ENCODE results near the gene SEPTIN8.

Gene SEPTIN8

GRCh38 chr5:132746954-132747615, 30.0 kb downstream of the SEPTIN8 start, which contains the start of gene CCNI2:
Gene CCNI2, plus strand, starts transcription at chr5:132747426. Its CDS starts 70 bp downstream, at chr5:132747496.
- H3K36me3 ChIP-seq (ENCODE audit: control insufficient read depth in 2 of 2, insufficient read depth in 2 of 2, low read length in 2 of 2): peaks cover 0 to under 1% of the 10 kb centered on the region in 2 donors
- peaks cover 13% of the 10 kb centered on the region for H3K4me1 ChIP-seq (ENCODE audit: control insufficient read depth, insufficient read depth, low read length)
- no peak within 1 kb of the TSS for H3K9ac ChIP-seq (ENCODE audit: low read length in 2 of 2)
- H3K9me3 ChIP-seq (ENCODE audit: control insufficient read depth in 2 of 2, low read length in 2 of 2): peaks cover 0 to 2% of the 10 kb centered on the region in 2 donors
- peaks cover 14 to 24% of the 10 kb centered on the region in 2 donors for H3K27me3 ChIP-seq (ENCODE audit: control insufficient read depth in 1 of 2, insufficient read depth in 2 of 2, low read length in 2 of 2)
- H3K27ac ChIP-seq (ENCODE audit: low read length): no peak within 1 kb of the TSS
- H3K4me3 ChIP-seq (ENCODE audit: low read length in 2 of 2): peak within 1 kb of the TSS in 1 of 2 donors; percentile 61

GRCh38 chr5:132746592-132746953, 30.5 kb downstream of the SEPTIN8 start:
- Histone ChIP-seq H3K4me3 (ENCODE audit: low read length in 2 of 2) (peak overlapping the region in 1 of 2 donors; percentile 61), H3K9ac (ENCODE audit: low read length in 2 of 2) (no peak overlapping the region)

GRCh38 chr5:132744659-132745058, 32.4 kb downstream of the SEPTIN8 start:
- H3K9me3 ChIP-seq (ENCODE audit: control insufficient read depth in 2 of 2, low read length in 2 of 2): peaks cover 0 to 2% of the 10 kb centered on the region in 2 donors
- H3K4me1 ChIP-seq (ENCODE audit: control insufficient read depth, insufficient read depth, low read length): peaks cover 13% of the 10 kb centered on the region
- H3K36me3 ChIP-seq (ENCODE audit: control insufficient read depth in 2 of 2, insufficient read depth in 2 of 2, low read length in 2 of 2): no peaks in the 10 kb centered on the region
- H3K9ac ChIP-seq (ENCODE audit: low read length in 2 of 2): no peak overlapping the region
- H3K27me3 ChIP-seq (ENCODE audit: control insufficient read depth in 1 of 2, insufficient read depth in 2 of 2, low read length in 2 of 2): peaks cover 14 to 24% of the 10 kb centered on the region in 2 donors
- H3K27ac ChIP-seq (ENCODE audit: low read length): no peak overlapping the region
- no peak overlapping the region for H3K4me3 ChIP-seq (ENCODE audit: low read length in 2 of 2)

More at GRCh38 chr5:132746592-132746953, 30.5 kb downstream of the SEPTIN8 start:
- H3K36me3 ChIP-seq (ENCODE audit: control insufficient read depth in 2 of 2, insufficient read depth in 2 of 2, low read length in 2 of 2): no peaks in the 10 kb centered on the region
- H3K27me3 ChIP-seq (ENCODE audit: control insufficient read depth in 1 of 2, insufficient read depth in 2 of 2, low read length in 2 of 2): peaks cover 14 to 24% of the 10 kb centered on the region in 2 donors
- H3K9me3 ChIP-seq (ENCODE audit: control insufficient read depth in 2 of 2, low read length in 2 of 2): peaks cover 0 to 2% of the 10 kb centered on the region in 2 donors
- peaks cover 13% of the 10 kb centered on the region for H3K4me1 ChIP-seq (ENCODE audit: control insufficient read depth, insufficient read depth, low read length)
- H3K27ac ChIP-seq (ENCODE audit: low read length): no peak overlapping the region

GRCh38 chr5:132742626-132743025, 34.4 kb downstream of the SEPTIN8 start:
- Histone ChIP-seq H3K4me3 (ENCODE audit: low read length in 2 of 2) (no peak overlapping the region), H3K4me1 (ENCODE audit: control insufficient read depth, insufficient read depth, low read length) (peaks cover 12% of the 10 kb centered on the region), H3K27me3 (ENCODE audit: control insufficient read depth in 1 of 2, insufficient read depth in 2 of 2, low read length in 2 of 2) (peaks cover 10 to 19% of the 10 kb centered on the region in 2 donors), H3K9ac (ENCODE audit: low read length in 2 of 2) (no peak overlapping the region), H3K36me3 (ENCODE audit: control insufficient read depth in 2 of 2, insufficient read depth in 2 of 2, low read length in 2 of 2) (no peaks in the 10 kb centered on the region), H3K27ac (ENCODE audit: low read length) (no peak overlapping the region), H3K9me3 (ENCODE audit: control insufficient read depth in 2 of 2, low read length in 2 of 2) (peaks cover 0 to 2% of the 10 kb centered on the region in 2 donors)

- Histone ChIP-seq H3K4me3 (ENCODE audit: low read length in 2 of 2) (no peak overlapping the region), H3K27me3 (ENCODE audit: control insufficient read depth in 1 of 2, insufficient read depth in 2 of 2, low read length in 2 of 2) (peaks cover 9 to 14% of the 10 kb centered on the region in 2 donors), H3K9me3 (ENCODE audit: control insufficient read depth in 2 of 2, low read length in 2 of 2) (peaks cover 0 to 2% of the 10 kb centered on the region in 2 donors), H3K4me1 (ENCODE audit: control insufficient read depth, insufficient read depth, low read length) (peaks cover 10% of the 10 kb centered on the region), H3K36me3 (ENCODE audit: control insufficient read depth in 2 of 2, insufficient read depth in 2 of 2, low read length in 2 of 2) (no peaks in the 10 kb centered on the region), H3K27ac (ENCODE audit: low read length) (no peak overlapping the region), H3K9ac (ENCODE audit: low read length in 2 of 2) (no peak overlapping the region)
Measured at GRCh38 chr5:132742158-132742557, 34.9 kb downstream of the SEPTIN8 start.

- Histone ChIP-seq H3K36me3 (ENCODE audit: control insufficient read depth in 2 of 2, insufficient read depth in 2 of 2, low read length in 2 of 2) (no peaks in the 10 kb centered on the region), H3K4me3 (ENCODE audit: low read length in 2 of 2) (no peak overlapping the region), H3K27ac (ENCODE audit: low read length) (no peak overlapping the region), H3K9ac (ENCODE audit: low read length in 2 of 2) (no peak overlapping the region), H3K27me3 (ENCODE audit: control insufficient read depth in 1 of 2, insufficient read depth in 2 of 2, low read length in 2 of 2) (no peaks in the 10 kb centered on the region), H3K9me3 (ENCODE audit: control insufficient read depth in 2 of 2, low read length in 2 of 2) (peaks cover 0 to 2% of the 10 kb centered on the region in 2 donors), H3K4me1 (ENCODE audit: control insufficient read depth, insufficient read depth, low read length) (peaks cover 13% of the 10 kb centered on the region)
Measured at GRCh38 chr5:132739232-132739631, 37.8 kb downstream of the SEPTIN8 start.

GRCh38 chr5:132737982-132738681, 38.9 kb downstream of the SEPTIN8 start:
- Histone ChIP-seq H3K36me3 (ENCODE audit: control insufficient read depth in 2 of 2, insufficient read depth in 2 of 2, low read length in 2 of 2) (no peaks in the 10 kb centered on the region), H3K27me3 (ENCODE audit: control insufficient read depth in 1 of 2, insufficient read depth in 2 of 2, low read length in 2 of 2) (no peaks in the 10 kb centered on the region), H3K9ac (ENCODE audit: low read length in 2 of 2) (peak overlapping the region in 1 of 2 donors; percentile 37), H3K4me1 (ENCODE audit: control insufficient read depth, insufficient read depth, low read length) (peaks cover 13% of the 10 kb centered on the region), H3K4me3 (ENCODE audit: low read length in 2 of 2) (peak overlapping the region; percentile 83 to 93), H3K9me3 (ENCODE audit: control insufficient read depth in 2 of 2, low read length in 2 of 2) (peaks cover 0 to 2% of the 10 kb centered on the region in 2 donors), H3K27ac (ENCODE audit: low read length) (no peak overlapping the region)

GRCh38 chr5:132736853-132737833, 39.9 kb downstream of the SEPTIN8 start, which contains the start of gene KIF3A:
Gene KIF3A, minus strand, starts transcription at chr5:132737546. Its CDS starts 127 bp downstream, at chr5:132737419.
- peak within 1 kb of the TSS; percentile 83 to 93 for H3K4me3 ChIP-seq (ENCODE audit: low read length in 2 of 2)
- H3K9ac ChIP-seq (ENCODE audit: low read length in 2 of 2): peak within 1 kb of the TSS; percentile 66 to 72
- no peak within 1 kb of the TSS for H3K27ac ChIP-seq (ENCODE audit: low read length)

GRCh38 chr5:132734687-132735086, 42.4 kb downstream of the SEPTIN8 start:
- H3K27ac ChIP-seq (ENCODE audit: low read length): no peak overlapping the region
- peaks cover 13% of the 10 kb centered on the region for H3K4me1 ChIP-seq (ENCODE audit: control insufficient read depth, insufficient read depth, low read length)
- H3K4me3 ChIP-seq (ENCODE audit: low read length in 2 of 2): no peak overlapping the region
- H3K9ac ChIP-seq (ENCODE audit: low read length in 2 of 2): no peak overlapping the region
- no peaks in the 10 kb centered on the region for H3K36me3 ChIP-seq (ENCODE audit: control insufficient read depth in 2 of 2, insufficient read depth in 2 of 2, low read length in 2 of 2)
- H3K9me3 ChIP-seq (ENCODE audit: control insufficient read depth in 2 of 2, low read length in 2 of 2): no peaks in the 10 kb centered on the region
- no peaks in the 10 kb centered on the region for H3K27me3 ChIP-seq (ENCODE audit: control insufficient read depth in 1 of 2, insufficient read depth in 2 of 2, low read length in 2 of 2)

More at GRCh38 chr5:132736853-132737833, 39.9 kb downstream of the SEPTIN8 start, which contains the start of gene KIF3A:
- Histone ChIP-seq H3K36me3 (ENCODE audit: control insufficient read depth in 2 of 2, insufficient read depth in 2 of 2, low read length in 2 of 2) (no peaks in the 10 kb centered on the region), H3K4me1 (ENCODE audit: control insufficient read depth, insufficient read depth, low read length) (peaks cover 13% of the 10 kb centered on the region), H3K9me3 (ENCODE audit: control insufficient read depth in 2 of 2, low read length in 2 of 2) (no peaks in the 10 kb centered on the region), H3K27me3 (ENCODE audit: control insufficient read depth in 1 of 2, insufficient read depth in 2 of 2, low read length in 2 of 2) (no peaks in the 10 kb centered on the region)
